Ascending aorta (tissue), 2 donors: ENCODE data around the gene GPBP1L1. TPM values are rescaled to one million over a fixed set of nuclear protein-coding genes. Genes with fewer than 3 reads are reported as not detected.
"Not testable (repeated sequence)": the region's sequence is repeated elsewhere in the genome, so short reads cannot be mapped to it uniquely, and the experiment has no call there.

Source experiments
- DNase-seq, 2 donors: peaks; one replicate each; pipeline ENCODE4 v3.0.0-alpha.2; 2019; ENCODE audit warnings: low spot score in 2 of 2
- H3K27ac ChIP-seq, 2 donors: fragments of 200-600 bp; sonication (generic); one replicate each; pipeline ENCODE4 v1.5.1; 2016 to 2017; ENCODE audit warnings: mild to moderate bottlenecking in 1 of 2
- H3K27me3 ChIP-seq: fragments of 200-600 bp; sonication (generic); one replicate; pipeline ENCODE4 v1.5.1; 2017
- H3K36me3 ChIP-seq, 2 donors: fragments of 200-600 bp; sonication (generic); one replicate each; pipeline ENCODE4 v1.5.1; 2016
- H3K4me1 ChIP-seq, 2 donors: fragments of 200-600 bp; sonication (generic); one replicate each; pipeline ENCODE4 v1.5.1; 2016 to 2017; ENCODE audit warnings: mild to moderate bottlenecking in 1 of 2
- H3K4me3 ChIP-seq, 2 donors: fragments of 200-600 bp; sonication (generic); one replicate each; pipeline ENCODE4 v1.5.1; 2016 to 2017; ENCODE audit warnings: mild to moderate bottlenecking in 1 of 2
- H3K9me3 ChIP-seq, 2 donors: fragments of 200-600 bp; sonication (generic); one replicate each; pipeline ENCODE4 v1.5.1; 2016
- intact Hi-C: fragments of 100-400 bp; cut with DNase I; formaldehyde crosslinking; loops from one replicate; pipeline ENCODE4 v1.15.1; 2023
- total RNA-seq: library from RNA; depleted of rRNA; stranded (reverse); fragments of >200 nt; gene quantifications from one replicate; pipeline ENCODE4 v1.1.0, GENCODE V29; 2016
- TF ChIP-seq, protein P1 (sequence below), 3 experiments: fragments of 200-600 bp in 2 of 3; fragments of 450-650 bp in 1 of 3; sonication (generic) in 2 of 3; IDR thresholded peaks; one replicate each; pipeline ENCODE4 v1.5.1; 2016 to 2019; ENCODE audit warnings: antibody characterized with exemption in 3 of 3, mild to moderate bottlenecking in 1 of 3, moderate library complexity in 1 of 3

The GPBP1L1 gene
- total RNA-seq, 1 donor from 2014 or later, result 161 TPM

DNA sequence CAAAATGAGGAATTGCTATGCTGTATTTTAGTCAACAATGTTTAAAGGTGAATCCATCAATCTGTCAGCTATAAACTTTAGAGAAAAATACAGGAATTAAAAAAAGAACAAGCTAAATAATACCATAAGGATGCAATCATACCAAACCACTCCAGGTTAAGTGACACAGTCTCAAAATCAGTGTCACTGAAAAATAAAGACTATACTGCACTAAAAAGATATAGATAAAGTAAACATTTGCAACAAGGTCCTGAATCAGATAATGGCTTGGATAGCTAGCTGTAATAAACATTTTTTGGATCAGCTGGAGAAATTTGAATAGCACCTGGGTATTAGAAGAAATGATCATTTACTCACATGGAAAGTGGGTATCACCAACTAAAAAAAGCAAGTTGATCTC lies 7.8 kb downstream of the GPBP1L1 start:
- Histone ChIP-seq H3K4me3 (no peak overlapping the region), H3K4me1 (peaks cover 22 to 46% of the 10 kb centered on the region in 2 donors)
- TF ChIP-seq, protein P1, sequence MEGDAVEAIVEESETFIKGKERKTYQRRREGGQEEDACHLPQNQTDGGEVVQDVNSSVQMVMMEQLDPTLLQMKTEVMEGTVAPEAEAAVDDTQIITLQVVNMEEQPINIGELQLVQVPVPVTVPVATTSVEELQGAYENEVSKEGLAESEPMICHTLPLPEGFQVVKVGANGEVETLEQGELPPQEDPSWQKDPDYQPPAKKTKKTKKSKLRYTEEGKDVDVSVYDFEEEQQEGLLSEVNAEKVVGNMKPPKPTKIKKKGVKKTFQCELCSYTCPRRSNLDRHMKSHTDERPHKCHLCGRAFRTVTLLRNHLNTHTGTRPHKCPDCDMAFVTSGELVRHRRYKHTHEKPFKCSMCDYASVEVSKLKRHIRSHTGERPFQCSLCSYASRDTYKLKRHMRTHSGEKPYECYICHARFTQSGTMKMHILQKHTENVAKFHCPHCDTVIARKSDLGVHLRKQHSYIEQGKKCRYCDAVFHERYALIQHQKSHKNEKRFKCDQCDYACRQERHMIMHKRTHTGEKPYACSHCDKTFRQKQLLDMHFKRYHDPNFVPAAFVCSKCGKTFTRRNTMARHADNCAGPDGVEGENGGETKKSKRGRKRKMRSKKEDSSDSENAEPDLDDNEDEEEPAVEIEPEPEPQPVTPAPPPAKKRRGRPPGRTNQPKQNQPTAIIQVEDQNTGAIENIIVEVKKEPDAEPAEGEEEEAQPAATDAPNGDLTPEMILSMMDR (IDR thresholded peaks at IDR 0.05), result no peak

DNA sequence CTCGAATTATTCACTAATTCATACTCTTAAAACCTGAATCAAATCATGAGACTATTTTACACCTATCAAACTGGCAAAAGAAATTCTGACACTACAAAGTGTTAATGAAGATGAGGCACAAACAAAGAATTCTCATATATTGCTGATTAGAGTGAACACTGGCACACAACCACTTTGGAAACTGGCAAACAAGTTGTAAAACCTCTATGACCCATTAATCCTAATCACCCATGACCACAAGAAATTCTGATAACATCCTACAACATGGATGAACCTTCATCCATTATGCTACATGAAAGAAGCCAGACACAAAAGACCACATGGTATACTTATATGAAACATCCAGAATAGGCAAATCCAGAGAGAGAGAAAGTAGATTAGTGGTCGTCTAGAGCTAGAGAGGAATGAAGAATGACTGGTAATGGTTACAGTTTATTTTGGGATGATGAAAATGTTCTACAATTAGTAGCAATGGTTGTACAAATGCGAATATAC lies 8.5 kb downstream of the GPBP1L1 start:
- DNase-seq, result no peak
- Histone ChIP-seq H3K4me3 (no peak overlapping the region), H3K36me3 (no peaks in the 10 kb centered on the region), H3K9me3 (no peaks in the 10 kb centered on the region), H3K27me3 (no peaks in the 10 kb centered on the region), H3K4me1 (peaks cover 22 to 48% of the 10 kb centered on the region in 2 donors), H3K27ac (peak overlapping the region; percentile 23 to 79)
- intact Hi-C loops, result no loop called here
- TF ChIP-seq, protein P1 (IDR thresholded peaks at IDR 0.05), result no peak

More for the DNA sequence above, 7.8 kb downstream of the GPBP1L1 start:
- no peaks in the 10 kb centered on the region for H3K36me3 ChIP-seq
- intact Hi-C loops, result no loop called here
- H3K27ac ChIP-seq, result peak overlapping the region; percentile 23 to 79
- H3K9me3 ChIP-seq, result no peaks in the 10 kb centered on the region
- DNase-seq, result no peak
- H3K27me3 ChIP-seq, result no peaks in the 10 kb centered on the region

DNA sequence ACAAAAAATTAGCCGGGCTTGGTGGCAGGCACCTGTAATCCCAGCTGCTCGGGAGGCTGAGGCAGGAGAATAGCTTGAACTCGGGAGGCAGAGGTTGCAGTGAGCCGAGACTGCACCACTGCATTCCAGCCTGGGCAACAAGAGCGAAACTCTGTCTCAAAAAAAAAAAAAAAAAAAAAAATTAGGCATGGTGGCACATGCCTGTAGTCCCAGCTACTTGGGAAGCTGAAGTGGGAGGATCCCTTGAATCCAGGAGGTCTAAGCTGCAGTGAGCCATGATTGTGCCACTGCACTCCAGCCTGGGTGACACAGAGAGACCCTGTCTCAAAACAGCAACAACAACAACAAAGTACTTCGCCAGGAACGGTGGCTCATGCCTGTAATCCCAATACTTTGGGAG lies 9.8 kb downstream of the GPBP1L1 start:
- H3K9me3 ChIP-seq, H3K36me3 ChIP-seq, H3K4me3 ChIP-seq, intact Hi-C loops, DNase-seq, H3K27me3 ChIP-seq: not testable (repeated sequence)
- H3K4me1 ChIP-seq, result peaks cover 22 to 45% of the 10 kb centered on the region in 2 donors
- peak overlapping the region; percentile 43 to 79 for H3K27ac ChIP-seq

DNA sequence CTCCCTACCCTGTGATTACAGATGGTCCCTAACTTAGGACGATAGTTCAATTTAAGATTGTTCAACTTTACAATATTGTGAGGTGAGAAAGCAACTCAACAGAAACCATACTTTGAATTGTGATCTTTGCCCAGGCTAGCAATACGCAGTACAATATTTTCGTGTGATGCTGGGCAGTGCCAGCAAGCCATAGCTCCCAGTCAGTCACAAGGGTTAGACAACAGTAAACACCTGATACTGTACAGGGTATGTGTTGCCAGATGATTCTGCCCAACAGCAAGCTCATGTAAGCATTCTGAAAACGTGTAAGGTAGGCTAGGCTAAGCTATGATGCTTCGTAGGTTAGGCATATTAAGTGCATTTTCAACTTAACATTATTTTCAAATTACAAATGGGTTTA lies 11.9 kb downstream of the GPBP1L1 start:
- Histone ChIP-seq H3K36me3 (no peaks in the 10 kb centered on the region), H3K27ac (no peak overlapping the region), H3K4me1 (peaks cover 14 to 33% of the 10 kb centered on the region in 2 donors), H3K27me3 (no peaks in the 10 kb centered on the region), H3K4me3 (no peak overlapping the region), H3K9me3 (no peaks in the 10 kb centered on the region)
- intact Hi-C loops, result no loop called here
- no peak for DNase-seq
- TF ChIP-seq, protein P1 (IDR thresholded peaks at IDR 0.05), result no peak

DNA sequence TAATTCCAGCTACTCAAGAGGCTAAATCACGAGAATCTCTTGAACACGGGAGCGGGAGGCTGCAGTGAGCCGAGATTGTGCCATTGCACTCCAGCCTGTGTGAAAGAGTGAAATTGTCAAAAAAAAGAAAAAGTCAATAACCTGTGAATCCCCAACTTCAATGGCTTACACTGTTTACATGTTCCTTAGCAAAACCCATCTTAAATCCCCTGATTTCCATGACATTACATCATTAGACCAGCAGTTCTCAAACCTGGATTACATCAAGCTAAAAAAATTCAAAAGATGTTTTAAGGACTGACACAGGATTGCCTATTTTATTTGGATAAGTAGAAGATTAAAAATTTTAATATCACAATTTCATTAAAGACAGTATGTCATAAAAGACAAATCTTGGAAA lies 12.4 kb downstream of the GPBP1L1 start:
- DNase-seq, result no peak
- Histone ChIP-seq H3K4me3 (no peak overlapping the region), H3K4me1 (peaks cover 11 to 33% of the 10 kb centered on the region in 2 donors), H3K27ac (no peak overlapping the region), H3K36me3 (no peaks in the 10 kb centered on the region), H3K27me3 (no peaks in the 10 kb centered on the region), H3K9me3 (no peaks in the 10 kb centered on the region)
- TF ChIP-seq, protein P1 (IDR thresholded peaks at IDR 0.05), result no peak
- intact Hi-C loops, result no loop called here

DNA sequence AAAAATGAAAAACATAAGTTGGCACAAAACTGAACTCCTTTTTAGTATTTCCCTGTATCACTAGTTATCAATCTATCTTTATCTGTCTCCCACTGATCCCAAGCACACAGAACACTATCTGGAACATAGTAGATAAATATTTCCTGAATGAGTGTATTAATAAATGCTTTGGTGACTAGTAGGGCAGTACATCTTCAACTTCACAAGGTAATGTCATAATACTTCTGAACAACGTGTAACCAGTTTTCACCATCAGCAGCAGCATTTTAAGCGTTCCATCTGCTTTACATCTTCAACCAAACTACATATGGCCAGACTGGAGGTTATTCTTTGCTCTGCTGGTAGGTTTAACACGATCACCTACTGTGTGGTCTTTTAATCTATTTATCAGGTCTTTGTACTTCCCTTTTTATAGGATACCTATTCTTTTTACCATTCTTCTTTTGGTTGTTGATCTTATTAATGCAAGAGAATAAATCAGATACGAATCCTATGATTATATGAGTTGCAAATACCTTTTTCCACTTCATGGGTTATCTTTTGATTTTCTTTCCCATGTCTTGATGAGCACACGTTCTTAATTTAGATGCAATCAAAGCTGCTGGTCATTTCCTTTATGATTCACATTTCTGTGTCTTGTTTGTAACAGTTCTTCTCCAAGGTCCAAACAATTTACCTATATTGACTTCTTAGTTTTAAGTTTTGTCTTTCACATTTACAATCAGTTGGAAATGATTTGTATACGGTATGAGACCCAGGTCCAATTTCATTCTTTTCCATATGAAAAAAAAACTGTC lies 16.3 kb downstream of the GPBP1L1 start:
- DNase-seq, result no peak

More for the DNA sequence above, 16.3 kb downstream of the GPBP1L1 start:
- intact Hi-C loops, result no loop called here
- H3K9me3 ChIP-seq, result no peaks in the 10 kb centered on the region
- no peaks in the 10 kb centered on the region for H3K27me3 ChIP-seq
- H3K4me1 ChIP-seq, result peaks cover 0 to 27% of the 10 kb centered on the region in 2 donors
- H3K36me3 ChIP-seq, result no peaks in the 10 kb centered on the region
- H3K27ac ChIP-seq, result no peak overlapping the region
- no peak overlapping the region for H3K4me3 ChIP-seq
- TF ChIP-seq, protein P1 (IDR thresholded peaks at IDR 0.05), result no peak
